ENCODE measurements around the gene POLR3A. TPM values are rescaled to one million over a fixed set of nuclear protein-coding genes. Genes with fewer than 3 reads are reported as not detected.
A peak's percentile ranks its signal among the peaks of the same experiment; 100 is the strongest.

Gene POLR3A
- total RNA-seq, 1 experiment from 2014 or later: 38.0 TPM

- Histone ChIP-seq H4K20me1 (ENCODE audit: control insufficient read depth, insufficient read depth, insufficient read length) (no peaks in the 10 kb centered on the region), H4K91ac (ENCODE audit: insufficient read length, low read depth, low read length) (no peak overlapping the region), H4K5ac (ENCODE audit: insufficient read length, low read depth, low read length) (no peak overlapping the region), H3K79me2 (ENCODE audit: insufficient read depth, low read length) (peaks cover 26% of the 10 kb centered on the region; the same call in 1 of the 2 replicates), H2AFZ (ENCODE audit: low read length) (no peak overlapping the region), H3K79me1 (ENCODE audit: insufficient read depth, low read depth, low read length, poor library complexity, severe bottlenecking) (no peaks in the 10 kb centered on the region), H2BK12ac (ENCODE audit: insufficient read length, low read depth, low read length) (no peak overlapping the region), H3T11ph (ENCODE audit: low read length) (no peak overlapping the region), H4K8ac (replicated peaks; ENCODE audit: insufficient read length, low read depth, low read length) (no peak overlapping the region), H2BK15ac (ENCODE audit: low read depth, low read length) (no peak overlapping the region), H2BK20ac (ENCODE audit: low read depth, low read length, poor library complexity, severe bottlenecking) (no peak overlapping the region), H3K4me1 (ENCODE audit: insufficient read depth, low read length) (no peaks in the 10 kb centered on the region), H3K9me3 (ENCODE audit: control insufficient read depth, low read depth, low read length) (no peaks in the 10 kb centered on the region), H3K23ac (ENCODE audit: insufficient read length, low read depth, low read length) (no peak overlapping the region), H2AK5ac (ENCODE audit: insufficient read length, low read length) (no peak overlapping the region), H3K9ac (ENCODE audit: extremely low read depth, insufficient read length, low read length) (no peak overlapping the region), H3K4ac (ENCODE audit: low read depth, low read length) (no peak overlapping the region), H3K4me2 (ENCODE audit: insufficient read depth, insufficient read length, low read length) (peak overlapping the region; percentile 36), H3K18ac (ENCODE audit: insufficient read length, low read depth, low read length) (no peak overlapping the region), H3K23me2 (ENCODE audit: insufficient read length, low read depth, low read length, poor library complexity, severe bottlenecking) (peaks cover 9% of the 10 kb centered on the region), H2BK5ac (ENCODE audit: insufficient read length, low read length) (no peak overlapping the region), H2BK120ac (ENCODE audit: low read depth, low read length, poor library complexity, severe bottlenecking) (no peak overlapping the region), H3K14ac (ENCODE audit: insufficient read depth, low read length) (no peak overlapping the region), H3K27me3 (ENCODE audit: insufficient read depth, low read length) (no peaks in the 10 kb centered on the region), H3K56ac (ENCODE audit: insufficient read length, low read depth, low read length) (no peak overlapping the region), H3K27ac (ENCODE audit: insufficient read length, low read depth, low read length) (no peak overlapping the region)
- DNase-seq: no peak
- WGBS (ENCODE audit: extremely low coverage, insufficient read length, low lambda C conversion rate): no CpG with 5 or more reads among the region's 20 CpGs
- Mint-ChIP-seq H3K4me1 (peaks cover 28 to 35% of the 10 kb centered on the region in 2 experiments), H3K27me3 (ENCODE audit: low read depth) (peaks cover 12% of the 10 kb centered on the region), H3K27ac (peak overlapping the region in 2 of 3 experiments; percentile 6 to 11; a peak in 3 of 7 replicates), H3K9me3 (peaks cover 0 to 5% of the 10 kb centered on the region in 2 experiments; a peak in 1 of 5 replicates), H3K4me3 (peak overlapping the region; percentile 69 to 78), H3K36me3 (ENCODE audit: insufficient read depth in 1 of 3, low read depth in 3 of 3) (peaks cover 0 to 10% (median 5%) of the 10 kb centered on the region in 3 experiments; a peak in 6 of 7 replicates)
- no peak for TF ChIP-seq CTCF (conservative IDR thresholded peaks at IDR 0.05)
These were observed 101.7 kb downstream of the POLR3A start for GRCh38 chr10:77927402-77928246.
